Ecto neural progenitor cell (in vitro differentiated cells): ENCODE results near the gene RPN2.
A peak's percentile ranks its signal among the peaks of the same experiment; 100 is the strongest.

ENCODE experiments used
- DNase-seq: peaks from one replicate; pipeline ENCODE4 v3.0.0-alpha.2; 2018; ENCODE audit warnings: low spot score

RPN2 gene

DNA sequence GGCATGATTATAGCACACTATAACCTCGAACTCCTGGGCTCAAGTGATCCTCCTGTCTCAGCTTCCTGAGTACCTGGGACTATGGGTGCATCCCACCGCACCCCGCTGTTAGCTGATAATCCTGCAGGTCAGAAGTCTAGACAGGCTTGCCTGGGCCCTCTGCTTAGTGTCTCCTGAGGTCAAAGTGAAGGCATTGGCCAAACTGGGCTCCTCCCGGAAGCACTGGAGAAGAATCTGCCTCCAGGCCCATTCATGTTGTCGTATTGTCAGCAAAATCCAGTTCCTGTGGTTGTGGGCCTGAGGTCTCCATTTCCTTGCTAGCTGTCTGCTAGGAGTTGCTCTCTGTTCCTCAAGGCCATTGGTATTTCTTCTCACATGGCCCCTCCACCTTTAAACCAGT, 6.6 kb downstream of the RPN2 start:
- DNase-seq = no peak

DNA sequence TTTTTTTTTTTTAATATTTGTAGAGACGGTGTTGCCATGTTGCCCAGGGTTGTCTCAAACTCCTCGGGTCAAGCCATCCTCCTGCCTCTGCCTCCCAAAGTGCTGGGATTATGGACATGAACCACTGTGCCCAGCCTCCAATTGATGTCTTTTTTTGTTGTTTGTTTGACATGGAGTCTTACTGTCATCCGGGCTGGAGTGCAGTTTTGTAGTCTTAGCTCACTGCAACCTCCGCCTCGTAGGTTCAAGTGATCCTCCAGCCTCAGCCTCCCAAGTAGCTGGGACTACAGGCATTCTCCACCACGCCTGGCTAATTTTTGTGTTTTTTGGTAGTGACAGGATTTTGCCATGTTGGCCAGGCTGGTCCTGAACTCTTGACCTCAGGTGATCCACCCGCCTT, 9.7 kb downstream of the RPN2 start:
- DNase-seq = no peak

DNA sequence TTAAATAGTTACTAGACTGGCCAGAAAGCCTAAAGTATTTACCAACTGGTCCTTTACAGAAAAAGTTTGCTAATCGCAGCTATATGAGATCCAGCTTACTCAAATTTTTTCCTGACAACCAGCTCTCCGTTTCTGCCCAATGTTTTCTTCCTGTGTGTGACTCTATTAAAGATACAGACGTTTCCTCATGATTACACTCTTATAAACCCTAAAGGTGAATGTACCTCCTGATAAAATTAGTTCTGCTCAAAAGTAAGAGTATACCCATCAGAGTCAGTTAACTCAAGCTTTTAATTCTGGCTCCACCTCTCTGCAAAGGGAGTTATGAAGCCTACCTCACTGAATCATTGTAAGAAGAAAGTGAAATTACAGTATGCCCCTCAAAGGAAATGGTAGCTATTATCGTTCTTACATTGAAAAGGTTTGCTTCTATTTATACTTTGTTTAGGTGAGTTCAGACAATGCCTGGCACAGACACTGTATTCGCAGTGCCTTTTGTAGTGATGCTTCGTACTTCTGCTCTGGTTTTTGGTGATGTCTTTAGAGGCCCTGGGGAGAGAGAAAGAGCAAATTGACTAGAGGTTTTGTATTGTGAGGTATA, 10.4 kb downstream of the RPN2 start:
- DNase-seq = no peak

DNA sequence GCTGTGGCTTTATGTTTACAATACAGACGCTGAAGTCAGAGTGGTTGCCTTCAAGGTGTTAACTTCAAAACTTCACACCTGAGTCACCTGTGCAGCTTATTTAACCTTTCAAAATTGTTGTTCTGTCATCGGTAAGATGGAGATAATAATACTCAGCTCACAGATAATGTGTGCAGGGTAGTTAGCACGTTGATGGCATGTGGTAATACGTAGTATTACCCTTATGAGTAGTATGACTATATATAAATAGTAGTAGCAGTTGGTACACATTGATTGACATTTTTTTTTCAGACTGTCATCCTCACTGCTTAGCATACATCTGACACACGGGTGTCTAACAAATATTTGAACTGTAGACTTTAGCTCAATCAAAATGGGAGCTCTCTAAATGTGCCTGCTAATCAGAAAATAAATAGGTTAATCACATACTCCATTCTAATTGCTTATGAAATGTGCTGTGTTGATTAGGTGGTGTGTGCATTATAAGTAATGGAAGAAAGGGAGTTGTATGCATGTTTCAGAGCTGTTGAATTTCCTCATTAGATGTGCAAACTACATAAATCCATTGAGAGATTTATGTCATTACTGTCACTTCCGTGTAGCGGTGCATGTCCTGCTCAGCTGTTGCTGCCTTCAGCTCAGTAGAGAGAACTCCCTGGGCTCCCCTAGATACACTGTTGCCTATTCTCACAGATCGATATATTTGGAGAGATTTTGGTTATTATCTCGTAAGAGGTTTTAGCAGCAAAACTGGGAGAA, 11.4 kb downstream of the RPN2 start:
- DNase-seq = no peak

DNA sequence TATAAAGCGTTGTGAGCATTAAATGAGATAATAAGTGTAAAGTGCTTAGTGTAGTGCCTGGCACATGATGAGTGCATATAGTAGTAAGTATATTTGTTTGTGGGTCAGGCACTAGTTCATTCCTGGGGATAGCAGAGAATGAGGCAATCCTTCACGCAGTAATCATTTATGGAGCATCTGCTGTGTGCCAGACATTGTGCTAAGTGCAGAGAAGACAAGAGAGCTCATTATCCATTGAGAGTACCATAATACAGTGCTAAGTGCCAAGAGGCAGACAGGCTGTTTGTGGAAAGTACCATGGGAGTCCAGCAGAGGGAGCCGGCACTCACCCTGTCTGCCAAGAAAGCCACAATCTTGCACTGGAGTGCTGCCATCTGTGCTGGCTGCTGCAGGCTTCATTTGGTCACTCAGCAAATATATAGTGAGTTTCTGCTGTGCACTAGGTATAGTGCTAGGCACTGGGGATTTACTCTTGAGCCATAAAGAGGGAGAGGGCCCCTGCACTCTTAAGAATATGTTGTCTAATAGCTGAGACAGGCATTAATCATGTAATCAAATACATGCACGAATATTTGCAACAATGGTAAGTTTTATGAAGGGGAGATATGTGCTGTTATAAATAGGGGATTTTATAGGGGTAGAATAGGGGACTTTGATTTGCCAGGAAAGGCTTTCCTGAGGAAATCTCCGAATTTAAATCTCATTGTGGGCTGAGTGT, 13.2 kb downstream of the RPN2 start:
- peak; percentile 82 for DNase-seq

DNA sequence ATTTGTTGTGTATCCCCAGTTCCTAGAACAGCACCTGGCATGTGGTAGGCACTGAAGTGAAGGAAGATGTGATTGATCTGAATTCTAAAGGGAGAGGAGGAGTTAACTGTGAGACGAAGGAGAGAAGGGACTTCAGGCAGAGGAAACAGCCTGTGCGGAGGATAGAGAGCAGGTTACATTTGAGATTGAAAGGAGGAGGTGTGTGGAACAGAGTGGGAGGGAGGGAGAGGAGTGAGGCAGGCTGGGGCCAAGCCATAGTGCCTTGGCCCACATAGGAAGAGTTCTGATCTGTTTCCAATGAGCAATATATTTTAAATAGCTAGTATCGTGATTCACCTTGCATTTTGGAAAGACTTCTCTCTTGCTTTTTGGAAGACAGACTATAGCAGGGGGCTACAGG, 14.1 kb downstream of the RPN2 start:
- DNase-seq = no peak

DNA sequence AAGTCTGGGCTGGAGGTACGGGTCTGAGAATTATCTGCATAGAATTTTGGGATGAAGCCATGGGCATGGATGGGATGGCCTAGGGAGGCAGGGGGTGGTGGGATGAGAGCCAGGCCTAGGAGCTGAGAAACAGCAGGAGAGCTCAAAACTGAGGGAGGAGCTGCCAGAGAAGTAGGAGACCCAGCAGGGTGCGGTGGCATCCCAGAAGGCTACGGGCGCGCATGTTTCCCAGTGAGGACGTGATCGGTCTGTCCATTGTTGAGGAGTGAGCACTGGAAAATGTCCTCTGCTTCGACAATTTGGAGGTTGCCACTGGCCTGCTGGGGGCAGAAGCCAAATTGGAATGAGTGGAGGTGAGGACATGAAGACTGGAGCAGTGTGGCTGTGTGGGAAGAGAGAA, 14.7 kb downstream of the RPN2 start:
- DNase-seq = no peak

DNA sequence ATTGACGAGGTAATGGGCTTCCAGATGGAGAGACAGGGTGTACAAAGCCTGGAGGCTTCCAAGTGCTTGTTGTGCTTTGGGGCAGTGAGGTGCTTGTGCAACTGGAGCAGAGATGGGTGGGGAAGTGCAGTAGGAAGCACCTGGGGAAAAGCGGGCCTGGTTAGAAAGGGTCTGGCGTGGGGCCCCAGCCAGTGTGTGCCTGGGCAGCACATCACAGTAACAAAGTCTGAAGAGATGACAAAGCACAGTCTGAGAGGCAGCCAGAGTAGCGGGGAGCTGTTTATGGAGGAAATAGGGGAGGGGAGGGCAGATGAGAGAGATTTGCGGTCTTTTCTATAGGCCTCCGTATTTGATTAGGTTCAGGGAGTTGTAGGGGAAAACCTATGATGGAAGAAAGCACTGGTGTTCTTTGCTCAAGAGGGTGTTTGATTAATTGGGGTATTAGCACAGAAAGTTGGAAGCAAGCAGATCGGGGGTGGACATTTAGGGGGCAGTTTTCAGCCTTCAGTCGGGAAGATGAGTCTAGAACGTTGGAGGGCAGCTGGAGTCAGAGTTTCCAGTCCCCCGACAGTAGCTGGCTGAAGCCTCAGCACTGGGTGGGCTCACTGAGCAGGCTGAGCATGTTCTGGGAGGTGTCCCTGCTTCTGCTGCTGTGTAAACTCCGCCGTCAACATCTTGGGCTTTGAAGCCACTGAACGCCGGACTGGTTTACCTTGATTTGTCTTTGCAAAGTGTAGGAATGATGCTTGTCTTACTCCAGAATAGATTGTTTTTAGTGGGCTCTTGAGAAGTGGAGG, 15.7 kb downstream of the RPN2 start:
- DNase-seq = no peak

DNA sequence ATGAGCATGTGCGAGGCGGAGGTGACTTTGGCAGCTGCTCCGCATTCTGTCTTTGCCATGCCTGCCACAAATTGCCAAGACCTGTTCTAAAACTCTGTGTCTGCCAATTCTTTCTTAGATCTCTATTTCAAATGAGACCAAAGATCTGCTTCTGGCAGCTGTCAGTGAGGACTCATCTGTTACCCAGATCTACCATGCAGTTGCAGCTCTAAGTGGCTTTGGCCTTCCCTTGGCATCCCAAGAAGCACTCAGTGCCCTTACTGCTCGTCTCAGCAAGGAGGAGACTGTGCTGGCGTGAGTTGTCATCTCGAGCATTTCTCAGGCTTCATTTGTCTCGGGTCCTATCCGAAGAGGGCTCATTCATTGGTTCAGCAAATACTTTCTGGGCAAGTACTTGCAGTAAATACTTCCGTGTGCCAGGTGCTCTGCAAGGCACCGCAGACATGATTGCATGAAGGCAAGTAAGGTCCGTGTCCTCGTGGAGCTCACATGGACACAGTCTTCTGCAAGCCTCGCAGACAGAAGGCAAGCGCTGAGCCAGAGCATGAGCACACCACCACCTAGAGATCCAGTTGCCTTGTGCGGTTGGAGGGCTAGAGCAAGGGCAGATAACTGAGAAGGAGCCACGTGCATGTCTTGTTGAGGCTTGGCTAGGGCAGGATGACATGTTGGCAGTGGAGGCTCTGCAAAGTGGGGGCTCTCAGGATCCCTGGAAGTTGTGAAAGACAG, 20.0 kb downstream of the RPN2 start:
- DNase-seq = no peak

DNA sequence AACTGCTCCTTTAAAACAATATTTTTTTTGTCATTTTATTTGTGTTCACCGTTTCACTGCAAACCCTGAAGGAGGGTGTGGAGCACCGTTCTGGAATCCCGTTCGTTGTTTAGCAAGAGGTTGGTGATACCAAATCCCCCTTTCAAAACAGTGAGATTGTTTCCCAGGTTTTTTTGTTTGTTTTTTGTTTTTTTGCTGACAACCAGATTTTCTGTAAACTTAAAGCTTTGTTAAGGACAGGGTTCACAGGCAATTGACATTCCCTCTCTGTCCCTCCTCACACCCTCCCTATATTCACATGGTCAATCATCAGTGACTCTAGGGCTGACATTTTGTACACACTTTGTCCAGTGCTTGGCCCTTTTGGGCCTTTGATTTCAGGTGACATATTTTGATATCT, 21.2 kb downstream of the RPN2 start:
- DNase-seq = no peak

DNA sequence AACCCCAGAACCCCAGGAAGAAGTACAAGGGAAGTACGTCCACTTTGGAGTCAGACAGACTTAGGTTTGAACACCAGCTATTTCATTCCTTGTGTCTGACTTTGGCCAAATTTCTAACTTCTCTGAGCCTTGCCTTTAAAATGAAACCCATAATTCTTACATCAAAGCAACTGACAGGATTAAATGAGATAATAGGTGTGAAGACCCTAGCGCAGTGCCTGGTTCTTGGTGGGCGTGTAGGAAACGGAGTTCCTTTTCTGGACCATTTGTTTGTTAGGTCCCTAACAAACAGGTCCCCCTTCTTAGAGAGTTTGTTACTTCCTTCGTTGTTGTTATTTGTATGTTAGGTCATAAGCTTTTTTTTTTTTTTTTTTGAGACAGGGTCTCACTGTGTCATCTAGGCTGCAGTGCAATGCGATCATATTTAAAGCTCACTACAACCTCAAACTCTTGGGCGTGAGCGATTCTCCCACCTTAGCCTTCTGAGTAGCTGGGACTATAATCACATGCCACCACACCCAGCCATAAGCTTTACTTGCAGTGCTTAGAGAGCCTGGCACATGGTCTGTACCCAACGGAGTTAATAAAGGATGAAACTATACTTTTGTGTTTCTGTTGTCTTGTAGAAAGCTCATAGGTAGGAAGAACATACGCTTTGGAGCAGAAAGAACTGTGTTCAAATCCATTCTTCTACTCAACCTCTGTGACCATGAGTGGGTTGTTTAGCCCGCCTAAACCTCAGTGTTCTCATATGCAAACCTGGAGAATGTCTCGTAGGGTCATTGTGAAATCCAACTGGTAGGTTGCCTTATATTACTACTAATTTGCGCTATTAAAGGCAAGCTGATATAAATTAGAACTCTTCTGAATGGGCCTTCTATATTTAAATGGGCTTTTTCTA, 22.0 kb downstream of the RPN2 start:
- DNase-seq = no peak

DNA sequence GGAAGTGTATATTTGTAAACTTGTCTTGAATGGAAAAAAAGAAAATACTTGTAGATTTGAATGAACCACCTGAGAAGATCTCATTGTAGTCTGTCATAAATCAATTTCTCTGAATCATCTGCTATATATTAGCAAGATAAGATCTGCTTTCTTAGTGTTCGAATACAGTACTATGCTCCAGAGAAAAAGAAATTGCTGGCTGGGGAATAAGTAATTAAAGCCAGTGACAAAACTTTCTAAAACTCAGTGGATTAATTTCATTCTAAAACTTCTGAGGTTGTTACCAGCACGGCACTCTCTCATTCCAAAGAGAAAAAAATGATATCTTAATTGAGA, 22.7 kb downstream of the RPN2 start:
- DNase-seq = no peak

DNA sequence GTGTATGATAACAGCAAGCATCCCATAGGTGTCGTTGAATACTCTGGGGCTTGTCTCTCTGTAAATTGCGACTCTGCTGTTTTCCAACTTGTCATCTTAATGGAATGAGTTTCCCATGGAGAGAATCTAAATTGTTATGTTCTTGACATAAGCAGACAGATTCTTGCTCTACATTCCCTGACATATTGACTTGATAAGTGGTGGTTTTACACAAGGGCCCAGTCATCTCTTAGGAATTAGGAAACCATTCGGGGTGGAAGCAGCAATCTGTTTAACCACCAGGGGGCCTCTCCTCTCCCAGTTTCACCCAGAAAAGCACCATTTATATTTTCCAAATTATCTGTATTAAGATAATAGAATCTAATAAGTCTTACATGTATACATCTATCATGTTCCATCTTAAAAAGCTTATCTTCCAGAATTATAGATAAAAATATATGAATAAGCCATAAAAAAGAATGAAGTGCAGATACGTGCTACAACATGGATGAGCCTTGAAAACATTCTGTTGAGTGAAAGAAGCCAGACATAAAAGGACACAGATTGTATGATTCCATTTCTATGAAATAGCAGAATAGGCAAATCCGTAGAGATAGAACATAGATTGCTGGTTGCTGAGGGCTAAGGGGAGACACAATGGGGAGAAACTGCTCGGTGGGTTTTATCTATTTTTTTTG, 23.3 kb downstream of the RPN2 start:
- no peak for DNase-seq

DNA sequence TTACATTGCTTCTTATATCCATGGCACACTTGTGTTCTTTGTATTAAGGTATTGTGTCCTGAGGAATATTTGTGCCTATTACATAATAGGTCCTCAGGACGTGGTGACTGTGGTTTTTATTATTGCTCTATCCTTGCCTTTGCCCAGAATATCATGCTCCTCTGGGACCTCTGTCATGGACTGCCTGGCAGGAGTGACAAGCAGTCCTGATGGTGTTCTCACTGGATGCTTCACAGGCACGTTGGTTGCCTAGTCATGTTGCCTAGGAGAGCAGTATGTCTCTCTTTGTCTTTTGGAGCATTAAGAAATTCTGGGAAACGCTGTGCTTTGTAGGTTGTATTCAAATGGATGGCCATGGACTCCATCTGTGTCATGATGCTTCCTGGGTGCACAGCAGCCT, 24.9 kb downstream of the RPN2 start:
- no peak for DNase-seq

DNA sequence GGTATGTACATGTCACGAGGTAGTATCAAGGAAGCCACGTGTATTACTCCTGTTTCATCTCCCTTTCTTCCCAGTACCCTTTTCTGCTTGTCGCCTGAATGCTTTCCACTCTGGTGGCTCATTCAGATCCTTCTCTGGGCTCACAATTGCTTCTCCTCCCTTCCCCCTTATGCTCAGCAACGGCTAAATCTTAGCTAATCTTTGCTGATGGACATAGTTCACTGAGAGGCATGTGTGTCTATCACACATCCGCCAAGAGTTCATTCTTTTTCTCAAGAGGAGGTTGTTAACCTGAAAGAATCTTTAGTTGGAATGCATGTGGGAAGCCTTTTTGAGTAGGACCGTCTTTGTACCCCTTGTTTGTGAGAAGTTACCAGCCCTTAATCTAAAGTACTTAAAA, 26.0 kb downstream of the RPN2 start:
- DNase-seq = no peak

DNA sequence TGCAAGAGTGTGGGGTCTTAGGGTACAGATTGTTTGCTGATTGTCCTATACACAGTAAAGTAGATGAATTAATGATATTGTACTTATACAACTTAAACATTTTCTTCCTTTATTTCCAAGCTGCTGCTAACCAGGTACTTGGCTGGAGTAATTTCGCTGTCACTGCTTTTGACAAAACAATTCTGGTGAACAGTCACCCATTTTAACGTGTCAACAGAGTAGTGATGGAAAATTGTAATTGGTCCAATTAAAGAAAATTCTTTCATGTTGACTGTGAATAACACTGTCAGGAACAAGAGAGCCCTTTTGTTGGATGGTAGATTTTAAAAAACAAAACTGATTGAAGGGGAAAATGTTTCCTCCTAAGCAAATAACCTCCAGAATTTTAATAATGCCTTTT, 26.7 kb downstream of the RPN2 start:
- DNase-seq = no peak

DNA sequence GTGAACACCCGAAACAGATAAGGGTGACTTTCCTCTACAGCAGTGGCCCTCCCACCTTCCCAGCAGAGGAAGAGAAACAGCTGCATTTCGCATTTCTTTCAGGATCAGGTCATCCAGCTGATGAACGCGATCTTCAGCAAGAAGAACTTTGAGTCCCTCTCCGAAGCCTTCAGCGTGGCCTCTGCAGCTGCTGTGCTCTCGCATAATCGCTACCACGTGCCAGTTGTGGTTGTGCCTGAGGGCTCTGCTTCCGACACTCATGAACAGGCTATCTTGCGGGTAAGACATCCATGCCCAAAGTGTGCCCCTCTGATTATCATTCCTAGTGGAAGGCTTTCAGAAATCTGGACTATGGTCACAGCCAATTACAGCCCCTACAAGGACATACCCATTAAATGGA, 28.0 kb downstream of the RPN2 start:
- DNase-seq = no peak

DNA sequence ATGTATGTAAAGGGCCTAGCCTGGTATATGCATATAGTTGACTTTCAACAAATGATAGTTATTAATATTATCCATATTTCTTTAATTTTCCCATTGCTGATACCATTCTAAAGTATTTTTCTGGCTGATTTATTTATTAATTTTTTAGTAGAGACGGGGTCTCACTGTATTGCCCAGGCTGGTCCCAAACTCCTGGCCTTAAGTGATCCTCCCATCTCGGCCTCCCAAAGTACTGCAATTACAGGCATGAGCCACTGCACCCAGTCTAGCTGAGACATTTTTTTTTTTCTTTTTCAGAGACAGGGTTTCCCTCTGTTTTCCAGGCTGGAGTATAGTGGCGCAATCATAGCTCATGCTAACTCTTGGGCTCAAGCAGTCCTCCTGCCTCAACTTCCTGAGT, 30.1 kb downstream of the RPN2 start:
- DNase-seq = no peak

DNA sequence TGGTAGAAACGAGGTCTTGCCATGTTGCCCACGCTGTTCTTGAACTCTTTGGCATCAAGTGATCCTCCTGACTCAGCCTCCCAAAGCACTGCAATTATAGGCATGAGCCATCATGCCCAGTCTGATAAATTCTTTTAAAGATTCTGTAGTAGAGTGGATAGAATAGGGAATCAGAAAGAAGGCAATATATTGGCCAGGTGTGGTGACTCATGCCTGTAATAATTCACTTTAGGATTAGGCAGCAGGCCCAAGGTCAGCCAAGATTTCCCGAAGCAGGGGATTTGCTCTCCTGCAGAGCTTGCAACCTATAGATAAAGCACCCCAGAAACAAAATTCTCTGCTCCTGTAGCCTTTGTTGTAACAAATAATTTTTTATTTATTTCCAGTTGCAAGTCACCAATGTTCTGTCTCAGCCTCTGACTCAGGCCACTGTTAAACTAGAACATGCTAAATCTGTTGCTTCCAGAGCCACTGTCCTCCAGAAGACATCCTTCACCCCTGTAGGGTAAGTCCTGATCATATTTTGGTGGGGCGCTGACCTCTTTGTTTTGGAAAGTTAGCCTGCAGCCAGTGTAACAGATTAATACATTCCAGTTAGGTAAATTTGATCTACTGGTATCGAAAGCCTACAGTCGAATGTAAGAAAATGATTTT, 30.7 kb downstream of the RPN2 start:
- no peak for DNase-seq

DNA sequence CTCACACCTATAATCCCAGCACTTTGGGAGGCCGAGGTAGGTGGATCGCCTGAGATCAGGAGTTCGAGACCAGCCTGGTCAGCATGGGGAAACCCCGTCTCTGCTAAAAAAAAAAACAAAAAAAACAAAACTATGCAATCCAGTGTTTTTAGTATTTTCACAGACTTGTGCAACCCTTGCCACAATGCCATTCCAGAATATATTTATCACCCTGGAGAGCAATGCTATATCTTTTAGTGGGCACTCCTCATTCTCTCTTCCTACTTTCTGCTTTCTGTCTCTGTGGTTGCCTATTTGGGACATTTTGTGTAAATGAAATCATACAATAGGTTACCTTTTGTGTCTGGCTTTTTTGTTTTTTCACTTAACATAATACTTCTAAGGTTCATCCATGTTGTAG, 39.3 kb downstream of the RPN2 start:
- no peak for DNase-seq
